Caco-2 (cell line): ENCODE measurements around the gene TNS3. TPM values are rescaled to one million over a fixed set of nuclear protein-coding genes. Genes with fewer than 3 reads are reported as not detected.

Experiments
- BruUV-seq: library from RNA; stranded (reverse); fragments of 400-500 nt; replicated peaks from 2 replicates; lab custom pipeline; 2021; lab: Mats Ljungman, UMichigan
- CTCF ChIA-PET: fragments of 300-600 bp; sonication (Branson Sonifier 250); formaldehyde crosslinking; loops from one replicate; lab custom pipeline; 2022; ENCODE audit warnings: antibody characterized with exemption; lab: Charles Lee
- POLR2A ChIA-PET: fragments of 300-600 bp; sonication (Branson Sonifier 250); formaldehyde crosslinking; loops from one replicate; lab custom pipeline; 2022; ENCODE audit warnings: antibody characterized with exemption; lab: Charles Lee
- DNase-seq, 2 experiments: peaks; one replicate each; pipeline versions ENCODE4 v3.0.0 to v3.0.0-alpha.2; 2020 to 2022
- H3K27me3 ChIP-seq: replicated peaks from 2 replicates; pipeline ENCODE4 v1.6.0; 2011; ENCODE audit warnings: low read length; ENCODE audit not compliant: control insufficient read depth, insufficient read depth
- H3K36me3 ChIP-seq: 2 replicates; pipeline ENCODE4 v1.5.1; 2011; ENCODE audit warnings: low read length; ENCODE audit not compliant: control insufficient read depth, insufficient read depth
- H3K4me1 ChIP-seq: fragments of 250-450 bp; sonication (Bioruptor Pico); 2 replicates; pipeline ENCODE4 v1.5.1; 2020; ENCODE audit warnings: mild to moderate bottlenecking
- H3K4me3 ChIP-seq: 2 replicates; pipeline ENCODE4 v1.5.1; 2011; ENCODE audit warnings: low read depth, mild to moderate bottlenecking, control low read depth, low read length
- H3K9me3 ChIP-seq: fragments of 250-450 bp; sonication (Bioruptor Pico); 2 replicates; pipeline ENCODE4 v1.5.1; 2020; ENCODE audit warnings: mild to moderate bottlenecking, moderate library complexity
- H3K27ac Mint-ChIP-seq: one replicate; pipeline ENCODE4 v1.8.0; 2022; ENCODE audit warnings: mixed read lengths; ENCODE audit not compliant: unreplicated experiment
- H3K27me3 Mint-ChIP-seq: one replicate; pipeline ENCODE4 v1.8.0; 2022; ENCODE audit warnings: mixed read lengths; ENCODE audit not compliant: insufficient read depth, unreplicated experiment
- H3K36me3 Mint-ChIP-seq: one replicate; pipeline ENCODE4 v1.8.0; 2022; ENCODE audit warnings: mild to moderate bottlenecking, mixed read lengths; ENCODE audit not compliant: insufficient read depth, unreplicated experiment
- H3K4me1 Mint-ChIP-seq: one replicate; pipeline ENCODE4 v1.8.0; 2022; ENCODE audit warnings: low read depth, mixed read lengths; ENCODE audit not compliant: unreplicated experiment
- H3K4me3 Mint-ChIP-seq: one replicate; pipeline ENCODE4 v1.8.0; 2022; ENCODE audit warnings: mild to moderate bottlenecking, moderate library complexity, mixed read lengths; ENCODE audit not compliant: unreplicated experiment
- H3K9me3 Mint-ChIP-seq: one replicate; pipeline ENCODE4 v1.8.0; 2022; ENCODE audit warnings: mixed read lengths; ENCODE audit not compliant: unreplicated experiment
- CTCF ChIP-seq, 2 experiments: fragments of 200-600 bp in 1 of 2; IDR thresholded peaks; 1 replicate in 1 of 2; 2 replicates in 1 of 2; pipeline versions ENCODE4 v1.5.1 to v1.8.0; 2011 to 2022; ENCODE audit warnings: antibody characterized with exemption in 1 of 2, control low read depth in 1 of 2, inconsistent platforms in 1 of 2, low read depth in 1 of 2, low read length in 1 of 2, mild to moderate bottlenecking in 1 of 2, moderate library complexity in 1 of 2; ENCODE audit not compliant: insufficient read depth in 1 of 2, severe bottlenecking in 1 of 2, unreplicated experiment in 1 of 2
- intact Hi-C: fragments of 100-400 bp; cut with micrococcal nuclease; formaldehyde crosslinking; loops from one replicate; pipeline ENCODE4 v1.10.0; 2022; ENCODE audit not compliant: unreplicated experiment
- total RNA-seq: library from RNA; stranded (reverse); gene quantifications from 2 replicates; pipeline ENCODE4 v1.2.3, GENCODE V29; 2022

Gene TNS3
- total RNA-seq, 1 experiment from 2014 or later, result 263 TPM

GRCh38 chr7:47333959-47334358 lies 248.0 kb downstream of the TNS3 start:
- no peak for TF ChIP-seq CTCF (IDR thresholded peaks at IDR 0.05; ENCODE audit: insufficient read depth in 1 of 2, low read depth in 1 of 2, low read length in 1 of 2, severe bottlenecking in 1 of 2, unreplicated experiment in 1 of 2)
- H3K27me3 ChIP-seq, result no peaks in the 10 kb centered on the region
- peaks cover 2% of the 10 kb centered on the region for H3K36me3 ChIP-seq
- H3K4me3 ChIP-seq, result no peak overlapping the region
- Mint-ChIP-seq H3K4me3 (no peak overlapping the region), H3K9me3 (no peaks in the 10 kb centered on the region), H3K36me3 (peaks cover 76% of the 10 kb centered on the region), H3K27me3 (no peaks in the 10 kb centered on the region), H3K4me1 (peaks cover 29% of the 10 kb centered on the region), H3K27ac (no peak overlapping the region)
- no peaks in the 10 kb centered on the region for H3K9me3 ChIP-seq
- BruUV-seq, result no TSS peak
- intact Hi-C loops, result no loop called here
- no peak for DNase-seq
- peaks cover under 1% of the 10 kb centered on the region; the same call in 1 of the 2 replicates for H3K4me1 ChIP-seq
- POLR2A ChIA-PET, result no interaction called here
- CTCF ChIA-PET, result interaction anchor here (0.6 kb wide), 1 partner anchor 68 kb away, joined by 4 read pairs; no protein-coding TSS in a partner anchor

- Mint-ChIP-seq H3K27me3 (no peaks in the 10 kb centered on the region), H3K27ac (no peak overlapping the region), H3K36me3 (peaks cover 80% of the 10 kb centered on the region), H3K4me1 (peaks cover 34% of the 10 kb centered on the region), H3K9me3 (no peaks in the 10 kb centered on the region), H3K4me3 (no peak overlapping the region)
- no peak overlapping the region for H3K4me3 ChIP-seq
- H3K9me3 ChIP-seq, result no peaks in the 10 kb centered on the region
- H3K27me3 ChIP-seq, result no peaks in the 10 kb centered on the region
- ChIA-PET POLR2A (interaction anchor here (0.6 kb wide), 1 partner anchor 225 kb away, joined by 3 read pairs; no protein-coding TSS in a partner anchor), CTCF (interaction anchor here (0.6 kb wide), 1 partner anchor 67 kb away, joined by 4 read pairs; no protein-coding TSS in a partner anchor)
- peaks cover 2% of the 10 kb centered on the region for H3K36me3 ChIP-seq
- DNase-seq, result no peak
- H3K4me1 ChIP-seq, result peaks cover 5% of the 10 kb centered on the region
- no peak for TF ChIP-seq CTCF (IDR thresholded peaks at IDR 0.05; ENCODE audit: insufficient read depth in 1 of 2, low read depth in 1 of 2, low read length in 1 of 2, severe bottlenecking in 1 of 2, unreplicated experiment in 1 of 2)
- BruUV-seq, result no TSS peak
- intact Hi-C loops, result no loop called here
Observed at GRCh38 chr7:47333554-47333887, 248.4 kb downstream of the TNS3 start.

- TF ChIP-seq CTCF (IDR thresholded peaks at IDR 0.05; ENCODE audit: insufficient read depth in 1 of 2, low read depth in 1 of 2, low read length in 1 of 2, severe bottlenecking in 1 of 2, unreplicated experiment in 1 of 2), result no peak
- CTCF ChIA-PET, result interaction anchor here (0.5 to 0.6 kb wide), 2 partner anchors 66 to 486 kb away, joined by 4 read pairs; no protein-coding TSS in a partner anchor
- no TSS peak for BruUV-seq
Observed at GRCh38 chr7:47332681-47333553, 249.0 kb downstream of the TNS3 start.

More at GRCh38 chr7:47332681-47333553, 249.0 kb downstream of the TNS3 start:
- Mint-ChIP-seq H3K36me3 (peaks cover 86% of the 10 kb centered on the region), H3K27ac (no peak overlapping the region), H3K4me1 (peaks cover 39% of the 10 kb centered on the region), H3K27me3 (no peaks in the 10 kb centered on the region), H3K9me3 (no peaks in the 10 kb centered on the region), H3K4me3 (no peak overlapping the region)
- Histone ChIP-seq H3K9me3 (no peaks in the 10 kb centered on the region), H3K27me3 (no peaks in the 10 kb centered on the region), H3K36me3 (peaks cover 4% of the 10 kb centered on the region), H3K4me3 (no peak overlapping the region), H3K4me1 (peaks cover 11% of the 10 kb centered on the region)
- POLR2A ChIA-PET, result interaction anchor here (0.6 kb wide), 1 partner anchor 225 kb away, joined by 3 read pairs; no protein-coding TSS in a partner anchor
- no peak for DNase-seq
- intact Hi-C loops, result no loop called here
